NCI-H2107 treated with DMSO at 0.1 percent for 48 hours (cell line): ENCODE results near the gene KLHDC4.

ENCODE experiments used
- DNase-seq: peaks from one replicate; lab custom pipeline; 2025; ENCODE audit not compliant: unreplicated experiment; lab: John Stamatoyannopoulos, UW

KLHDC4 gene

DNA sequence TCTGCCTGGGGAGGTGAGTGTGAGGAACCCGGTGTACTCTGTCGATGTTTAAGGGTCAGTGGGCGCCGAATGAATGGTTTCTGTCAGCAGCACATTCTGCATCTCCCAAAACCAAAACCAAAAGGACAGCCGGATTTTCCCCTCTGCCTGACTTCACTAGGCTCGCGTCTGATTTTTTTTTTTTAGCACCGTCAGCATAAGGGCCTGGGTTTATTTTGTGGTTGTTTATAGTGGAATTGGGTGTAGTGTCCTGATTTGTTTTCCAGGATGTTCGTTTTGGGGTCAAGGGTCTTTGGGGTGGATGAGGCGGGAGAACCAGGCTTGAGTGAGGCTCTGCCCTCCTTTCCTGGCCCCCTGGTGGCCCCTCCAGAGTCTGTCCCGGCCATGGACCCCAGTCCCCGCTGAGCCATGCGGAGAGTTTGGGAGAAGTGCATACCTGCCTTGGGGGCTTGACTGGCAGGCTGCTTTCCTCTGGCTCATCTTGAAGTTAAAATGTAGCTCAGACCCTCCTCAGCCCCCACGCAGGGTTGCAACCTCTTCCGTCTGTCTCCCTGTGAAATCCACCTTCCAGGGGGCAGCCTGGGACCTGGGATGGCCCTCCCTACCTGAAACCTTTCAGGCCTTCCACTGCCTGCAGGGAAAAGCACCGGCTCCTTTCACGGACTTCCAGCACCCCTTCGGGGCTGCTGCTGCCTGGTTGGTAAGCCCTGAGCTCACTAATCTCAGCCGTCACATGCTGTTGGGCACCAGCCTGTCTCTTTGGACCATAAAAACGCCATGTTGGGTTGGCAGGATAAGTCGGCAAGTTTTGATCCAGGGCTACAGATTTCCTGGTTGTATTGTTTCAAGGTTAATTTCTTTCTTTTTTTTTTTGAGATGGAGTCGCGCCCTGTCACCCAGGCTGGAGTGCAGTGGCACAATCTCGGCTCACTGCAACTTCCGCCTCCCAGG, 103.3 kb downstream of the KLHDC4 start:
- DNase-seq = no peak

DNA sequence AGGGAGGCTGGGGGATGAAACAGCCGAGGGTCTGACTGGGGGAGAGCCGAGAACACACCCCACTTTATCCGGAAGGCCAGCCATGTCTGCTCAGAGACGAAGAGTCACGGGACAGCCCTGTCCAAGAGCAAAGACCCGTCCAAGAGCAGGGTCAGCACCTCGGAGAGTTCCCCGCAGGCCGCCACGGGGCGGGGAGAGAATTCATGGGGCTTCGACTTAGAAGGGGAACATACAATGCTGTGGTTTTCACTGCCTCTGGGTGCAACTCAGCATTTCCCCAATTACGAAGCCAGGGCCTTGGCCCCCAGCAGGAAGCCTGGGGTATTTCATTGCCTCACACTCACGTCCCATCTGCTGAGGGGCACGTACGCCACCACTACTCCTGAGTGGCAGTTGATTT, 104.2 kb downstream of the KLHDC4 start:
- DNase-seq = no peak

DNA sequence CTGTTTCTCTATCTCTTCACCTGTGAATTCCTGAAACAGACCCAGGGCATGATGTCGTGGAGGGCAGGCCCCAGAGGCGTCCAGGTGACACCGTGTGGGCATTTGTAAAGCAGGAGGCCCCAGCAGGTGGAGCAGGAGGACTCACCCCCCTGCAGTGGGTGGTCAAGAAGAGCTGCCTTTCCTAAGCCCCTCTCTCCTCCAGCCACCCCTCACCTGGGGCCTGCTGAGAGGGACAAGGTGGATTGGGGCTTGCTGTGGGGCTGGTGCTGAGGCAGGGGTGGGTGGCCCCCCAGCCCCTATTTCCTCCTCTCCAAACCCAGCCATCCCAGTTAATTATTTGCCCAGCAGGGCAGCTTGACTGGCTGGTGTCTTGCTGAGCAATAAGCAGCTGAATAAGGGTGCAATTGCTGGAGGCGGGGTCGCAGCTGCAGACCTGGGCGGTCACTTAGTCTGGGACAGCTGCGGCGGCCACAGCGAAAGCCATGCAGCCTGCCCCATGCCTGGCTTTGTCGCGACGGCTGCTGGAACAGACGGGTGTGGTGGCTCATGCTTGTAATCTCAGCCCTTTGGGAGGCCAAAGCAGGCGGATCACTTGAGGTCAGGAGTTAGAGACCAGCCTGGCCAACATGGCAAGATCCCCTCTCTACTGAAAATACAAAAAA, 107.1 kb downstream of the KLHDC4 start:
- no peak for DNase-seq
